ENCODE results near the gene SLC13A3.

Gene SLC13A3

DNA sequence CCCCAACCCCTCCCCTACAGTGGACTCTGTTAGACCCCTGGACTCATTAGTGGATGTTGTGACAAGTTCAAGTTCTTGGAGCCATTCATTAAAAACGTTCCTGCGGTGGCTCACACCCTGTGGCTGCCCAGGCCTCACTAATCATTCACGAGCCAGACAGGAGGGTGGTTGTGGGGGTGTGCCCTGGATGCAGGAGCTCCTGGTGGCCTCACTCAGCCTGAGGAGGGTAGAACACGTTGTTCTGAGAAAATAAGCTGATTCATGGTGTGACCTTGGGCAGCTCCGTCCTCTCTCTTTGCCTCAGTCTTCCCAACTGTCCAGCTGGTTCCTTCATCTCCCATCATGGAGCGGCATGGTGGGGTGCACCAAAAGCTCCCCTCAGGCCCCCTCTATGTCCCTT is 16.7 kb downstream of the SLC13A3 start:
- no peak for DNase-seq (ENCODE audit: low read depth)

DNA sequence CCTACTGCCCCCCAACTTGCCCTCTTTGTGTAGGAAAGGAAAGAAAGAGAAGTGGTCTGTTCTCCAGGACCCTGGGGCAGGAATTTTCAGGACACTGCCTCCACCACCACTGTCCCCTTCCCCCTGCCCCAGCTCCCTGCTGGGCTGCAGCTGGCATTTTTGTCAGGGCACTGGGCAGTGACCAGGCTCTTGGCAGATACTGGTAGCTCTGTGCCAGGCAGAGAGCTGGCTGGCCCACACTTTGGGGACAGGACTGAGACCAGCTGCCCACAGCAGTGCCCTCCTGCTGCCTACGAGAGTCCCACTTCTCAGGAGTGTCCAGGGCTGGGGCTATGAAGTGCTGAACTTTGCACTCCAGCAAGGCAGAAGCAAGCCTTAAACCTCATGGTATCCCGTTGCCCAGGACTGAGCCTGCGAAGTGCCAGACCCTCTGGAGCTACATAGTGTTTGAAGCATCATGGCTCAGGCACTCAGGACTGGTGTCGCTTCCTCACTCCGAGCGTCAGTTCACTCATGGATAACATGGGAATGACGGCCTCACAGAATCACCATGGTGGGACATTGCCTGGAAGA is 19.3 kb downstream of the SLC13A3 start:
- no peak for DNase-seq (ENCODE audit: low read depth)

DNA sequence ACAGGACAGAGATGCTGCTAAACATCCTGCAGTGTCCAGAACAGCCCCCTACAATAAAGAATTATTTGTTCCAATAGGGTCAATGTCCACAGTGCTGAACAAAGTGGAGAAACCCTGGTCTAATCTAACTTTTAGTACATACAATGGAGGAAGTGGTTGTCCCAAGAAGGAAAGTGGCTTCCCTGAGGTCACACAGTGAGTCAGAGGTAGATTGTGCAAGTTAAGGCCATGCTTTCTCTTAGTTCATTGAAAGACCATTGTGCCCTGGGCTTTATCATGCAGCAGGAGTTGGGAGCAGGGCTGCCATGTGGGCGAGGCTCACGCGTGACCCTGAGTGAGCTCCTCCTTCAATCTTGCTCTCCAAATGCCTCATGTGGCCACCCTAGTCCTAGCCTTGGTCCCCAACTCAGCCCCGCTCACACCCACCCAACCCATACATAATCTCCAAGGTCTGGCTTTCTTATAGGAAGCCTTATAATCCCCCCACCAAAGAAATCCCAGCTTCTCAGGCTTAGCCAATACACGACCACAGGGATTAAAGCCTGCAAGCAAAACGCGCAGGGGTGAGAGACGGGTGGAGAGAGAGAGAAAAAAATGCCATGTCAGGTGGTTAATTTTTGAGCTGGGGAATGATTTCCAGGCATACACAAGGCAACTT is 19.9 kb downstream of the SLC13A3 start:
- no peak for DNase-seq (ENCODE audit: low read depth)

DNA sequence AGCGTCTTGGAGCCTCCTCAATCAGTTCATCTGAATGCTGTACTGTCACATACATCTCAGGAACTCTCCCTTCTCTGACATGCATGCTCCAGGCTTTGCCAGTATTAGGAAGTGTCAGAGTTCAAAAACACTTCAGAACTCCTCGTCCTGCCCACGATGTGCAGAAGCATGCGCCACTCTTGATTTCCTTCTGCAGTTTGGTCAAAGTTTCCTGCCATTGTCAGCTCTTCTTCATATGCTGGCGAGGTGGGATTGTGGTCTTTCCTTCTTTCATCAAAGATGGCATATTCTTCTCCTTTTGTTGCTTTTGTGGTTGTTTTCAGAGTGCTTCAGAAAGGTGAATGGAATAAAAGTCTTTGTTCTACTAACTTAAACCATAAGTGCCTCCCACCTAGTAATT is 21.0 kb downstream of the SLC13A3 start:
- no peak for DNase-seq (ENCODE audit: low read depth)

DNA sequence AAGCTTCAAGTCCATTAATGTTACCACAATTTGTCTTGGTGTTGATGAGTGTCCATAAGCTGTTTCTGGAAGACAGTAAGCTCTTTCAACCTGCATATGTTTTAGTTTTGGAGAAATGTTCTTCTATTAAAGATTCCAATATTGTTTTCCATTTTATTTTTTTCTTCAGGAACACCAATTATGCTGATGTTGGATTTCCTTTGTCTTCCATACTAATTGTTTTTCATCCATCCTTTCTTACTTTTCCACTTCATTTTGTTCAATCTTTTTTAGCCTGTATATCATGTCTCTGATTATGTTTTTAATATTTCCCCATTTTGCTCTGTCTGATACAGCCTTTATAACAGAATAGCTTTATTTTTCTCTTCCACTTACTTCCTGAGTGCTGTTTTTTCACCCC is 21.9 kb downstream of the SLC13A3 start:
- DNase-seq (ENCODE audit: low read depth) = no peak

DNA sequence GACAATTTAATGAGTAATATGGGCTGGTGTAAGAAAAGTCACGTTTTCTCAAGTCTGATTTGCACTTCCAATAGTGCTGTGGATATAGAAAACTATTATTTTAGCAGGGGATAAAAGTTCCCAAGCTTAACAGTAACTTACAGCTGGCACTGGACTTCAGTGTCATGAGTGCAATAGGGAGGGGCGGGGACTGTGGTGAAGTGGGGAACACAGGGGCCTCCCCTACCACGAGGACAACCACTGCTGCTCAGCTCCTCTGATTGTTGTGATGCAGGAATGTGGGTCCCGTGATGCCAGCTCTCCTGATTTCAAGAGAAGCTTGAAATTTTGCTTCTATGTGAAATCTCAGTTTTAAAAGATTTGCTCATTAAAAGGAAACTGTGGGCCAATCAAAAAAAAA is 24.0 kb downstream of the SLC13A3 start:
- DNase-seq (ENCODE audit: low read depth) = no peak

- no peak for DNase-seq (ENCODE audit: low read depth)
Measured at GRCh38 chr20:46626758-46627157, 24.5 kb downstream of the SLC13A3 start.

DNA sequence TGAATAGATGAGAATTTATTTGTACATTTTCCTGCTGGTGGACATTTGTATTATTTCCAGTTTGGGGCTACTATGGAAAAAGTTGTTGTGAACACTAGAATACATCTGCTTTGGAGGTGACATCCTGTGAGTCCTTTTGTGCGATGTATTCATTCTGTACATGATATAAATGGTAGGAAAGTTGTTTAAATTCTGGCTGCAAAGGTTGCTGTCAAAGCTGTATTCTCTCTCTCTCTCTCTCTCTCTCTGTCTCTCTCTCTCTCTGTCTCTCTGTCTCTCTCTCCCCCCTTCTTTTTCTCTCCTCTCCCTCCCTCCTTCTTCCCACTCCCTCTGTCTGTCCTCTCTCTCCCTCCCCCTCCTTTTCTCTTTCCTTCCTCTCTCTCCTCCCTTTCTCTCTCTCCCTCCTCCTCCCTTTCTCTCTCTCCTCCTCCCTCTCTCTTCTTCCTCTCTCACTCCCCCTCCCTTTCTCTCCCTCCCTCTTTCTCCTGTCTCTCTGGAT is 25.3 kb downstream of the SLC13A3 start:
- DNase-seq (ENCODE audit: low read depth) = no peak

- DNase-seq (ENCODE audit: low read depth) = no peak
Measured at GRCh38 chr20:46624946-46625345, 26.3 kb downstream of the SLC13A3 start.

- DNase-seq (ENCODE audit: low read depth) = no peak
Measured at GRCh38 chr20:46622165-46622564, 29.1 kb downstream of the SLC13A3 start.

GRCh38 chr20:46621492-46621891 is 29.8 kb downstream of the SLC13A3 start:
- no peak for DNase-seq (ENCODE audit: low read depth)

GRCh38 chr20:46619445-46619844 is 31.8 kb downstream of the SLC13A3 start:
- no peak for DNase-seq (ENCODE audit: low read depth)

DNA sequence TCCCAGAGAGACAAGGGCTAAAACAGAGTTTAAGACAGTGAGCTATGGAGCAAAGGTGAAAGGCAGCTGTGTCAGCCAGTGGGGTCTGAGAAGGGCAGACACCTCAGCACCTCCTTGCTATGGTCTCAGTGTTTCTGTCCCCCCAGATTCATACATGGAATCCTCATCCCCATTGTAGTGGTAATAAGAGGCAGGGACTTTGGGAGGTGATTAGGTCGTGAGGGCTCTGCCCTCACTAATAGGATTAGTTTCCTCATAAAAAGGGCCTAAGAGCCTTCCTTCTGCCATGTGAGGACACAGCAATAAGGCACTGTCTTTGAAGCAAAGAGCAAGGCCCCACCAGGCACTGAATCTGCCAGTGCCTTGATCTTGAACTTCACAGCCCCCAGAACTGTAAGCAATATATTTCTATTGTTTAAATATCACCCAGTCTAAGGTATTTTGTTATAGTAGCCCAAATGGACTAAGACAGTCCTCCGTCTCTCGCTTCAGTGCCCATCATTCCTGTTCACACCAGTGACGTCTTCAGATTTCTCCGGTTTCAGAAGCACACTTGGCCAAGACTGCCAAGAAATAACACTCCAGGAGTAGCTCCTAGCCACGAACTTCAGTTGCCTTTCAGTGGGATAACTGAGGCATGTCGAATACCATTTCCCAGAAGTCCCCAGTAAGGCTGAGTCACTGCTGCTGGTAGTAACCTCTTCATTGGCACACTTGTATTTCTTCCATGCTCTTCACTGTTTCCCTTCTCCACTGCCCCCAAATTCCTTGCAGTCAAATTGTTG is 32.8 kb downstream of the SLC13A3 start:
- no peak for DNase-seq (ENCODE audit: low read depth)

DNA sequence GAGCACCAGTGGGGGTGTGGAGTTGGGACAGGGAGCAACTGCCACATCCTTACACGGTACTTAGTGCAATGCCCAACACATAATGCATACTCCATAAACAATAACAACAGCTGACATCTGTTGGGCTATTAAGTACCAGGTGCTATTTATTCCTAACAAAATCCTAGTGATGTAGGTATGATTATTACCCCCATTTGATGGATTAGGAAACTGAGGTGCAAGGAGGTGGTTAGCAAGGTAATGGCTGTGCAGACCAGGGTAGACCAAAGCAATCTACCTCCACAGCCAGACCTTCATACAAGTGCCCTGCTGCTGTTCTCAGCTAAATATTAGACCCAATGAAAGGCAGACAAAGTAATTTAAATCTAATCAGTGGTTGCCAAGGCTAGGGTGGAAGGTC is 36.8 kb downstream of the SLC13A3 start:
- no peak for DNase-seq (ENCODE audit: low read depth)

- no peak for DNase-seq (ENCODE audit: low read depth)
Measured at GRCh38 chr20:46610145-46610544, 41.1 kb downstream of the SLC13A3 start.

- DNase-seq (ENCODE audit: low read depth) = no peak
Measured at GRCh38 chr20:46609043-46609442, 42.2 kb downstream of the SLC13A3 start.

GRCh38 chr20:46607849-46608497 is 43.3 kb downstream of the SLC13A3 start:
- no peak for DNase-seq (ENCODE audit: low read depth)

DNA sequence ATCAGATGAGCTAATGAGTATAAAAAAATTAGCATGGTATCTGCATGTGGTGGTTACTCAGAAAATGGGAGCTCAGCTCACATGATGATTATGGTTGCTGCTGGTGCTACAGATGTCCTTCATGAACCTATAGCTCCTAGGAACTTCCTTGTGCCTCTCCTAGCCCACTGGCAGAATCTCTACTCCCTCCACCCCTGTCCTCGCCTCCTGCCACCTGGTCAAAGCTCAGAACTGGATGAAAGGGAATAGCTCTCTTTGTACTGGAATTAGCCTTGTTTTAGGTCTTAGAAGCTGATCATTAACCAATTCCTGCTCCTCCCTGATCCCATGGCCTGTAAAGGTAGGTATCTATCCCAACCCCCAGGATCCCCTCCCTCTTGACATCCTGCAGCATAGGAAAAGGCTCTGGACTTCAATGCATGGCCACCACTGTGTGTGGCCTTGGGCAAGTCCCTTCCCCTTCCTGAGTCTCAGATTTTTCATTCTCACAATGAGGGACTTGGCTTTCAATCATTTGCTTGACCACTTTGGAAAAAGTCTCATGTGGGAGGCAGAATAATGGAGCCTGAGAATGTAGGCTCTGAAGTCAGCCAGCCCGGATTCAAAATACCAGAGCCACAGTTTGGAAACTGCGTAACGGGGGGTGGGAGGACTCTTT is 43.9 kb downstream of the SLC13A3 start:
- no peak for DNase-seq (ENCODE audit: low read depth)

GRCh38 chr20:46606817-46607190 is 44.5 kb downstream of the SLC13A3 start:
- no peak for DNase-seq (ENCODE audit: low read depth)

DNA sequence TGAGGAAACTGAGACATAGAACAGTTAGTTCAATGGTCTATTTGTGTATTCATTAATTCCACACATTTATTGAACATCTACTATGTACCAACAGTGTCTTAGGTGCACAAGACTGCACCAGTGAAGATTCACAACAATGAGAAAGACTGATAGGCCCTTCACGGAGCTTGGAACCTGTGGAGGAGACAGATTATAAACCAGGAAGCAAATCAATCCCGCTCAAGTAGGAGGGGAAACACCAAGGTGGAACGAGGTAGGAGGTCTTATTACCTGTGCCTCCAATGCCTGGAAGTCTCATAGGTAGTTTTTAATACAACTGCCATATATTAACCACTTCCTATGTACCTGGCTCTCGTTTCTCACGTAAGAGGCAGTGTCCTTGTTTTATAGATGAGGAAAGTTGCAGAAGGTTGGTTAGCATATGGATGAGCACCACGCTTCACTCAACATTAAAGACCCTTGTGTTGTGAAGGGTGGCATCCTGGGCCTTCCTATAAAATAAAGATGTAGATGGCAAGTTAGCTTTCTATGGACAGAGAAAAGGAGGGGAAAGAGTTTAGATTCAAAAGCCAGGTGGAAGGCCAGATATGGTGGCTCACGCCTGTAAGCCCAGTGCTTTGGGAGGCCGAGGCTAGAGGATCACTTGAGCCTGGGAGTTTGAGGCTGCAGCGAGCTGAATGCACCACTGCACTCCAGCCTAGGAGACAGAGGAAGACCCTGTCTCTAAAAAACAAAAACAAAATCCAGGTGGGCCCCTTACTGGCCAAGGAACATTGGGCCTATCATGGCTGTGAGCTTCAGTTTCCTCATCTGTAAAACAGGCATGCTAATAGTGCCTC is 45.1 kb downstream of the SLC13A3 start:
- DNase-seq (ENCODE audit: low read depth) = no peak

GRCh38 chr20:46605181-46605580 is 46.1 kb downstream of the SLC13A3 start:
- DNase-seq (ENCODE audit: low read depth) = no peak
